Astrocyte of the cerebellum (primary cell): ENCODE measurements around the gene EXOC1L.

Experiments
- DNase-seq: peaks from one replicate; pipeline ENCODE4 v3.0.0-alpha.2; 2011; ENCODE audit warnings: low read depth
- H3K4me3 ChIP-seq: 2 replicates; pipeline ENCODE4 v1.5.1; 2011; ENCODE audit warnings: mild to moderate bottlenecking, low read depth, low read length, moderate library complexity
- CTCF ChIP-seq: IDR thresholded peaks from 2 replicates; pipeline ENCODE4 v1.5.1; 2012; ENCODE audit warnings: low read length, low read depth, moderate library complexity, mild to moderate bottlenecking; ENCODE audit errors: missing control alignments
- in situ Hi-C: cut with HindIII; loops from 2 replicates; pipeline ENCODE4 v1.10.0; 2017; ENCODE audit warnings: low sequenced_read_pairs

EXOC1L gene

GRCh38 chr4:55819634-55820033, at the start of gene EXOC1L:
Gene EXOC1L (plus strand): TSS chr4:55819790. CDS start chr4:55820027, 237 bp downstream.
- in situ Hi-C loops = no loop called here
- peak within 1 kb of the TSS; percentile 31 for H3K4me3 ChIP-seq
- DNase-seq = peak; percentile 16
- peak; percentile 11 for TF ChIP-seq CTCF

DNA sequence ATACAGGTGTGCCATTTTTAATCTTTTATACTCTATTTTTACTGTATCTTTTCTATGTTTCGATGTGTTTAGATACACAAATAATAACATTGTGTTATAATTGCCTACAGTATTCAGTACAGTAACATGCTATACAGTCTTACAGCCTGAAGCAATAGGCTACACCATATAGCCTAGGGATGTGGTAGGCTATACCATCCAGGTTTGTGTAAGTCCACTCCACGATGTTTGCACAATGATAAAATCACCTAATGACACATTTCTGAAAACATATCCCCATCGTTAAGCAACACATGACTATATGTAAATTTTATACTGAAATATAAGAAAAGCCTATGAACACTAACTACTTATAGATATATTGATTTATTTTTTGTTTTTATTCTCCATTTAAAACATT, 48.9 kb upstream of the EXOC1L start:
- no peak for TF ChIP-seq CTCF
- H3K4me3 ChIP-seq = no peak overlapping the region
- in situ Hi-C loops = no loop called here
- DNase-seq = no peak

DNA sequence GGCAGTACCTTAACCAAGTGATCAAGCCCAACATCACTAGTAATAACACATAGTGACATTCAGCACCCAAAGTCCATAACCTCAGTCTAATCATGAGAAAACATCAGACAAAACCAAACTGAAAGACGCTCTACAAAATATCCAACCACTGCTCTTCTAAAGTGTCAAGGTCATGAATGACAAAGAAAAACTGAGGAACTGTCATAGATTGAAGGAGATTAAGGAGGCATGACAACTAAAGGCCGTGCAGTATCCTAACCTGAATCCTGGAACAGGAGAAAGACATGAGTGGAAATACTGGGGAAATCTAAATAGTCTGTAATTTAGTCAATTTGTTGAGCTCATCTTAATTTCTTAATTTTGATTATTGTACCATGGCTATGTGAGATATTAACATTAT, 38.2 kb upstream of the EXOC1L start:
- no peak overlapping the region for H3K4me3 ChIP-seq
- in situ Hi-C loops = no loop called here
- DNase-seq = no peak
- no peak for TF ChIP-seq CTCF

GRCh38 chr4:55781812-55782211, 37.8 kb upstream of the EXOC1L start:
- no peak for TF ChIP-seq CTCF
- in situ Hi-C loops = no loop called here

GRCh38 chr4:55783584-55783983, 36.0 kb upstream of the EXOC1L start:
- DNase-seq = no peak
- in situ Hi-C loops = no loop called here
- H3K4me3 ChIP-seq = no peak overlapping the region
- TF ChIP-seq CTCF = no peak

More at GRCh38 chr4:55781812-55782211, 37.8 kb upstream of the EXOC1L start:
- DNase-seq = no peak
- no peak overlapping the region for H3K4me3 ChIP-seq

DNA sequence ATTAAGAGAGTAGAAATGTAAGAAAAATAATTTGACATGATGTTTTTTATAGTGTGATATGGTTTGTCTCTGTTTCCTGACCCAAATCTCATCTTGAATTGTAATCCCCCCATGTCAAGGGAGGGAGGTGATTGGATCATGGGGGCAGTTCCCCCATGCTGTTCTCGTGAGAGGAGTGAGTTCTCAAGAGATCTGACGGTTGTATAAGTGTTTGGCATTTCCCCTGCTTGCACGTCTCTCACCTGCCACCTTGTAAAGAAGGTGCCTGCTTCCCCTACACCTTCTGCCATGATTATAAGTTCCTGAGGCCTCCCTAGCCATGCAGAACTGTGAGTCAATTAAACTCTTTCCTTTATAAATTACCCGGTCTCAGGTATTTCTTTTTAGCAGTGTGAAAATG, 34.8 kb upstream of the EXOC1L start:
- in situ Hi-C loops = no loop called here
- TF ChIP-seq CTCF = no peak
- DNase-seq = no peak
- H3K4me3 ChIP-seq = no peak overlapping the region

GRCh38 chr4:55791666-55792065, 27.9 kb upstream of the EXOC1L start:
- in situ Hi-C loops = no loop called here
- no peak for DNase-seq
- H3K4me3 ChIP-seq = no peak overlapping the region
- no peak for TF ChIP-seq CTCF
